NCI-H1417 treated with DMSO at 0.1 percent for 48 hours (cell line): ENCODE measurements around the gene SH2D7.
"Not testable (repeated sequence)": the region's sequence is repeated elsewhere in the genome, so short reads cannot be mapped to it uniquely, and the experiment has no call there.

Experiments used
- DNase-seq: peaks from one replicate; lab custom pipeline; 2025; lab: John Stamatoyannopoulos, UW

The SH2D7 gene

DNA sequence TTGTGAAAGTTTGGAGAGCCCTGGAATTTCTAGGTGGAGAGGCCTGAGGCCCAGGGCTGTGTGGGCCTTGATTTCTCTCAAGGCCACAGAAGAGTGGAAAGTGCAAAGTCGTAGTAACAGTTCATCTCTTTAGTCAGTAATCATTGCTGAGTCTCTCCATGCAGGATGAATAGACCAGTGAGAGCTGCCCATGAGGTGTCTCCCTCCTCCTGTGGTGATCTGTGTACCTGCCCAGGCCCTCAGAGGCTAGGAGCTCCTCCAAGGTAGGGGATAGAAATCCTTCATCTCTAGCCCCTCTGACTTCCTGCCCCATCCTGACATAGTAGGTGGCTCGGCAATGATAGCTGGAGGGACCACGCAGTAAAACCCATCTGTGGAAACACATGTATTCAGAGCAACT, 50.0 kb downstream of the SH2D7 start:
- no peak for DNase-seq

DNA sequence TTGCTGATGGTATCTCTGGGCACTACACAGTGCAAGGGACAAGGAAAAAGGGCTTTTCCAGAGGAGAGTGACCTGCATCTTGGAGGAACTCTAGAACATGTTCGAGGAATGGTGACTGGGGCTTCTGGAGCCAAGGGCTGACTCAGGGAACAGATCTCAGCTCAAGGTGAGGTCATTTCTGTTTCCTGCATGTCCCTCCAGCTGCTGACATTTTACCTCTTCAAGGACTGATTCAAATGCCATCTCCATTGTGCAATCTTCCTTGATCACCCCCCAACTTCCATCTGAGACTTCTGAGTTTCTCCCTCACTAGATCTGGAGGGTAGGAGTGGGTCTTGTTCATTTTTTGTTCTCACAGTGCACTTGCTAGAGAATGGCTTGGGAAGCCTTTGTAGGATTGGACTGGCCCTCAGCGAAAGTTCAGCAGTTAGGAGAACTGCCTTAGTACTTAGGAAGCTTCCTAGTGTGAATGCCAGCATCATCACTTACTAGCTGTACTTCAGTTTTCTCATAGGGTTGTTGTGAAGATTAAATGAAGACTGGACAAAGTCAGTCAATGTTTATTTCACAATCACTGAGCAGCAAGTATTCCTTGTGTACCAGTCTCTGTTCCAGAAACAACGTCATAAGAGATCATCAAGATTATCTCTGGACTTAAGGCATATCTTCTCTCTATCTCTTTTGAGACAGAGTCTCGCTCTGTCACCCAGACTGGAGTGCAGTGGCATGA, 54.2 kb downstream of the SH2D7 start:
- no peak for DNase-seq

DNA sequence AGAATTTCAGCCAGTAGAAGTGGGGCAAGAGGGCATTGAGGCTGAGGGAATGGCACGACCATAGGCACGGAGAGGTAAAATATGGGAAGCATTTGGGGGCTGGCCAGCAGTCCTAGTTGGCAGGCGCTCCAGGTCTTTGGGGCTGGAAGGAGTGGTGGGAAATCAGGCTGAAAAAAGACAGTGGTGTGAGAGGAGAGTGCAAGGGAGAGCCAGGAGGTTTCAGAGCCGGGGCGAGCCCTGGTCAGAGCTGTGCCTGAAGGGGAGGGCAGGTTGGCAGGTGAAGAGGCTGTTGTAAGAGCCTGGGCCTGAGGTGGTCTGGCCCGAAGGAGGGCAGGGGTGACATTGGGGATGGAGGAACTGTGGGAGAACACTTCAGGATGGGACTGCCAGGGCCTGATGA, 55.2 kb downstream of the SH2D7 start:
- no peak for DNase-seq

- no peak for DNase-seq
Observed at GRCh38 chr15:78148392-78149067, 56.2 kb downstream of the SH2D7 start.

DNA sequence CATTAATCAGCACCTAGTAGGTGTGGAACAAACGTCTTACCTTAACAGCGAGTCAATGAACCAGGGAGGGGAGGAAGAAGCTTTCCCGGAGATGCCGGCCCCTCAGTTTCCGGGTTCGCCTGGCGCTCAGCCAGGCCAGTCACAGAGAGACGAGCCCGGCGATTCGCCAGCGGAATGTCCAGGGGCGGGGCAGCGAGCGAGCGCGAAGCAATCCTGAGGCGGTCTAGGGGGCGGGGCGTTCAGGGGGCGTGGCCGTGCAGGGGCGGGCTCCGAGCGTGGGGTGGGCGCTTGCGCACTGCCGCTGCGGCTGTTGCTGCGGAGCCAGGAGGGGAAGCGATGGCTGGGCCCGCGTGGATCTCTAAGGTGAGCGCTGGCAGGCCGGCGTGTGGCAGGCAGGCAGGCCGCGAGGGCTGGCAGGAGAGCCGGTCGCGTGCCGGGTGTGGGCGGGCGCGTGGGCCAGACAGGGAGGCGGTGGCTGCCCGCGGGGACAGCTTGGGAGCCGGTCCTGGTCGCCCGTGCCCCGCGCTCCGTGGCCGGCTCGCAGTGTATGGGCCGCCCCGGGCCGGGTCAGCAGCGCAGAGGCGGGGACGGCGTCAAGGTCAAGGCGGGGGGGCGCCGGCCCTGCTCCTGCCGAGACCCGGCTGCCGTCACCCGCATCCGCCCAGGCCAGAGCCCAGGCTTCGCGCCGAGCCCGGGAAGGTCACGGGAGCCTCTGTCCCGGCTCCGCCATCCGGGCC, 56.9 kb downstream of the SH2D7 start, which contains the start of gene IDH3A:
Gene IDH3A, plus strand, starts transcription at position 295 of the 737 bp plus-strand sequence. Its CDS starts 42 bp downstream, at position 337.
- peak; percentile 95 for DNase-seq

DNA sequence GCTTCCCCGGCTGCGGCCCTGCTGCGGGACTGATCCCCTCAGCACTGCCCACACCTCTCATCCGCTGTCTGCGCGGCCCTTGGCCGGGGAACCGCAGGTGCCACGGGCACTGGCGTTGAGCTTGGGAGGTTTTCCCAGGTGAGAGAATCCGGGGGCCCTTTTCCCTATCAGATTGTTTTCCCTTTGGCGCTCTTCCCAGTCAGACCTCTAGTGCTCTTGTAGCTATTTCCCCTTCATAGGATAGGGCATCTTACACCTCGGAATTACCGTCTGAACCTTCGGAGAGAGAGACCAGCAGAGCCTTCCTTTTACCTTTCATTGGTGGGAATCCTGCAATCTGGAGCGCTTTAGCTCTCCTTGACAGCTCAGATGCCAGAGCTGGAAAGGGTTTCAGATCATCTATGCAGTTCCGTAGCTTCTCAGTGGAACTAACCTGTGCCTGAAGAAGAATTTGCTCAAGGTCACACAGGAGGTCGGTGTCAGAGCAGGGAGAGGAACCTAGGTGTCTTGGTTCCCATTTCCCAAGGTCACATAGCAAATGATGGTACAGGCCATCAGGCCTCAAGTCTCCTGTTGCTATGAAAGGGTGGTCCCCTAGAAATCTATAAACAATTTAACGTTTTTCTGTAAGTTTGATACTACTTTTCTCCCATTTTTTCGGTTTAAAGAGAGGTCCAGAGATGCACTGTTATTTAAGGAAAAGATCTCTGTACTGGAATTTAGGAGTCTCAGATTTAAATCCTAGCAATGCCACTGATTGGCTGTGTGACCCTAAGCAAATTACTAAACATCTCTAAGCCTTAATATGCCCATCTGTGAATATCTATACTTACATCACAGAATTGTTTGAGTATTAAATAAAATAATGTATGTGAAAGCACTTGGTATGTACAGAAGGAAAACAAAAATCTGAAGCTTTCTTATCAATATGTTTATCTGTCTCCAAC, 57.7 kb downstream of the SH2D7 start:
- no peak for DNase-seq

GRCh38 chr15:78151075-78151474, 58.7 kb downstream of the SH2D7 start:
- not testable (repeated sequence) for DNase-seq
